Right ventricle myocardium superior (tissue), 1 donor: Measurements from ENCODE around the gene CPM. TPM values are rescaled to one million over a fixed set of nuclear protein-coding genes. Genes with fewer than 3 reads are reported as not detected.
A peak's percentile ranks its signal among the peaks of the same experiment; 100 is the strongest.

Source experiments
- ATAC-seq: fragments of 200-7000 bp; cut with Tn5 transposase; one replicate; pipeline ENCODE4 v1.9.1; 2020; ENCODE audit warnings: mild to moderate bottlenecking; ENCODE audit not compliant: poor library complexity
- DNase-seq: peaks from one replicate; pipeline ENCODE4 v3.0.0-alpha.2; 2020
- intact Hi-C: fragments of 100-400 bp; cut with DNase I; formaldehyde crosslinking; loops from one replicate; pipeline ENCODE4 v1.11.2; 2022
- total RNA-seq: library from RNA; stranded (reverse); fragmentation: NEBNext Ultra II Directional; extraction: Animal tissue kit (Norgen Biotek cat#: 25700); gene quantifications from one replicate; pipeline ENCODE4 v1.2.1, GENCODE V29; 2021
- donor health status: DM: no; HTN: yes; CAD: no; lungs with severe emphysema.

Gene CPM
- total RNA-seq, 1 donor from 2014 or later: 7.7 TPM

DNA sequence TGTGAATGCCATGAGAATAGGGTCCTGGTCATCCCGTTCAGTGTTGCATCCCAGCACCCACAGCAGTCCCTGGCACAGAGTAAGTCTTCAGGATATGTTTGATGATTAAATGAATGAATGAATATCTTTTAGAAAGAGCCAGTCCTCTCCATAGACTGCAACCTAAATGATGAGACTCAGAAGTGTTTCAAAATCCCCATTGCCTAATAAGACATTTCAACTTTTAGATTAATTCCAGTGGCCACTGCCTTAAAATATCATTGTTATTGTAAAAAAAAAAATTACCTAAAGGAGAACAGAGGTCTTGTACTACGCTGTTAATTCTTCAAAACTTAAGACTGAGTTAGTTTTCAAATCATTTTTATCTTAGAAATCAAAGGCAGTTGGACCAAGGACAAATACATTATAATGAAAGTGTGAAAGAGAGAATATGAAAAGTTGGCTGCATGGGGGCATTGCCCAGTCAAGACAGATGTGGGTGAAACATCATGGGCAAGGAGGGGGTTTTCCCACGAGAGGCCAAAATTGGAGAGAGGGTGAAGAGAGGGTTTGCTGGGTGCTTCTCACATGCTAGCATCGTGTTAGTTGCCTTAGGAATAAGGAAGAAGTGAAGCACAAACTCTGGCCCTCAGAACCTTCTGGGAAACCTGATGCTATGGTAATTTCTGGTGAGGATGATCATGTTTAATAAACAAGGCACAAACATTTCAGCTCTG, 26.3 kb upstream of the CPM start:
- intact Hi-C loops: no loop called here
- DNase-seq (no peak), ATAC-seq (no peak)

DNA sequence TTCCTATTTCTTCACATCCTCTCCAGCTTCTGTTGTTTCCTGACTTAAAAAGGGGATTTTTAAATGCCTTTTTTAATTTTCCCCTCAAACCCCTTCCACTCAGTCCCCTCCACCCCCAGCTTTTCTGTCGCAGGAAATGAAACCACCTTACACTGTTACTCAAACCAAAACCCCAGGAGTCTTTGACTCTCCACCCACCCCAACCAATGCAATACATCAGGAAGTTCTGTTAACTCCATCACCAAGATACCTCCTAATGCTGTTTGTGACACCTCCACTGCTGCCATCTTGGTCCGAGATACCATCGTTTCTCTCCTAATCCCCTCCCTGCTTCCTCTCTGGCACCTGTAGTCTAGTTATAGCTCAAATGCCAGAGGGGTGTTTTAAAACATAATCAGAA, 25.4 kb upstream of the CPM start:
- intact Hi-C loops: no loop called here
- no peak for DNase-seq
- no peak for ATAC-seq

DNA sequence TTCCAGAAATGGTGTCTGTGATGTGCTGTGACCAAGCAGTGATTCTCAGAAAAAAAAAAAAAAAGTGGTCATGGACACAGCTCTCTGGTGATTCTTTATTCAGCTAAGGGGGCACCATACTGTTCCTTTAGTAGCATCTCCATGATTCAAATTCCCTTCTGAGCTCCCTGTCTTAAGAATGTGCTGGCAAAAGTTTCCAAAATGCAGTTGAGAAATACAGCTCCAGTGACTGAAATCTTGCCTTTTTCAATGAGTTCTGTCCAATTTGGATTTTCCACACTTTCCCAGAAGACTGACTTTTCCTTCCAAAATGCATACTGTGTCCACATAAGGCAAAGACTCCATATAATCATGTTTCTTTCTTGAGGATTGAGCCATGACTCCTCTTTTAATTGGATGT, 24.3 kb upstream of the CPM start:
- intact Hi-C loops: no loop called here
- no peak for DNase-seq
- ATAC-seq: no peak

DNA sequence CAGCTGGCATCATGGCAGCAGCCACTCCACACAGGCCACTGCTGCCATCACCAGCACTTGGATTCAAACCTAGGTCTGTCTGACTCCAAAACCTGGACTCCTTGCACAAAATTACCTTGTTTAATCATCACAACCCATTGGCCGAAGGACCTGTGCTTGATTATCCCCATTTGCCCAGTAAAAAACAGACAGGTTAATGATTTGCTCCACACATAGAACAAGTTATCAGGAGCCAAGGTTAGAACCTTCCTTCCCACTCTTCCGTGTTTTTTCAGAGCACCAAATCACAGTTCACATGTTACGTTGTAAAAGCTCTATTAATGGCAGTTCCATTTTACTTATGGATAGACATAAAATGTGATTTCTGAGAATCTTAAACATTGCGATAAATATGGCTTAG, 23.5 kb upstream of the CPM start:
- intact Hi-C loops: no loop called here

DNA sequence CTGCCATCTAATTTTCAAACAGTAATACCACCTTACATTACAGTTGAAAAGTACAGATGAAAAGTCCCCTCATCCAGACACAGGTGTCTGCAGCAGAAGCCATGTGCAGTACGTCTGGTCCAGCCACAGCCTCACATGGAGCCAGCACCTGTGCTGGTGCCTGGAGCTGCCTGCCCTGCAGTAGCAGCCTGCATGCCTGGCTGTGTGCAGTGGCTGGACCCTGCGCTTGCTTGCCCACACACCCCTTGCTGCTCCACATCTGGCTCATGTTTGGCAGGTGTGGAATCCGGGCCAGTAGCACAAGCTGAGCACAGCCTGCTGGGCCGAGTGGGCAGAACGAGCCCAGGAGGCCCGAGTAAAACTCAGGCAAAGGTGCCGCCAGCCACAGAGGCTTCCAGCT, 21.8 kb upstream of the CPM start:
- DNase-seq (no peak), ATAC-seq (no peak)
- intact Hi-C loops: no loop called here

More for the DNA sequence above, 23.5 kb upstream of the CPM start:
- no peak for ATAC-seq
- no peak for DNase-seq

DNA sequence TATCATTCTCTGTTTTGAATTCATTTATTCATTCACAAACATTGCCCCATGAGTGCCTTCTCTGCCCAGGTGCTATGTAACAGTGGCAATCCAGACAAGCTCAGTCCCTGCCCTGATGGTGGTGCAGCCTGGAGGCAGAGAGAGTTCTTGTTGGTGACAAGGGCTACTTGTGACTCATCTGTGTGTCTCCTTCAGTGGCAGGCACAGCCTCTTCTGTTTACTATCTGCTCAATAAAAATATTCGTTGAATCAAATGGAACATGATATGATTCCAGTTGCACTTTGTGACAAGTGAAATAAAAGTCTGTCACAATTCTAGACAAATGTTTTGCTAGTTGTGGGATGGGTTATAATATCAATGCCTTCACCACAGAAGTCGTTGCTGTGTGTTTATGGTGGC, 20.6 kb upstream of the CPM start:
- DNase-seq (no peak), ATAC-seq (no peak)
- intact Hi-C loops: no loop called here

DNA sequence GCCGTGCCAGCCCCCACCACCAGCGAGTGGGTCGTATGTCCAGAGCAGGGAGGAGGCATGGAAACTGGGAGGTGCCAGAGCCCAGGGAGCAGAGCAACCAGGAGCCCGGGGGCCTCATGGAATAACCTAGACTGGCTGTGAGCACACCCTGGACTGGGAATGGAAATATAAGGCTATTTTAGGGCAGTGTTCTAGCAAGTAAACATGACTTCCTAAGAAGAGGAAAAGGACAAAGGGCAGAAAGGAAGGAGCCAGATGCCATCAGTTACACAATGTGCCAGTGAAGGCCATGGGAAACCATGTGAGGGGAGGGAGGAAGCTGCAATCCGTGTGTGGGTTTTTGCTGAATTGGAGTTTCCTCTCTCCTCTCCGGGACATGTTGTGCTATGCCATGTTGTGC, 18.7 kb upstream of the CPM start:
- peak; percentile 83 for ATAC-seq
- intact Hi-C loops: no loop called here
- DNase-seq: no peak

DNA sequence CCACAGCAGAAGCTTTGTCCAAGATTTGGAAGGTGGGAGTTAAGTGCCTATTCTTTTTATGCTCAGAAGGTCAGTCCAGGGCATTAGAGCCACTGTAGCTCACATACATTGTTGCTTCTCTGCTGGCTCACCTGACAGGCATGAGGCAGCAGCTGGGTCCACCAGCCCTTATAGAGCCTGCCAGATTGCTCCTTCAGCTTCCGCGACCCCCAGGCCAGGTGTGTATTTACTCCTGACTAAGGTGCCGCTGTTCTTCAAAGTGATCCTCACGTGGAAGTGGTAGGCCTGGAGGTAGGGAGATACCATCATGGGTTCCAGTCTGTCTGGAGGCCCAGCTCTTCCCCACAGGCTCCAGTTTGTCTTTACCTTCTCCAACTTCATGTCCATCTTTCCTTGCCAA, 17.5 kb upstream of the CPM start:
- ATAC-seq: no peak
- intact Hi-C loops: no loop called here
- DNase-seq: no peak

DNA sequence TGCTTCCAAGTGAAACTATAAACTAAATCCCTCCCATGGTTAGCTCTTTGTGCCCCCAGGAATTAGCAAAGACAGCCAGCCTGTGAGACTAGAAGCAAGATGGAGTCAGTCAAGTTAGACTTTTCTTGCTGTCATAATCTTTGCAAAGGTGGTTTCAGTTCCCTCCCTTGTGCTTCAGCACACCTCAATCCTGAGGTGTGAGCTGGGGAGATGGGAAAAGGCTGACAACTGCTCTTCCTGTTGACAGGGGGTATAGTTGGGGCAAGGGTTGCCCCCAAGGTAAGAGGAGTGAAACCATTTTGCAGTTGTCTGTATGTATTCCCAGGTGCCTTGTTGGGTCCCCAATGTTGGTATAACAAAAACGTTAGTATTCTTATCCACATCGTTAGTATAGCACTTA, 12.3 kb upstream of the CPM start:
- DNase-seq (no peak), ATAC-seq (no peak)
- intact Hi-C loops: no loop called here

DNA sequence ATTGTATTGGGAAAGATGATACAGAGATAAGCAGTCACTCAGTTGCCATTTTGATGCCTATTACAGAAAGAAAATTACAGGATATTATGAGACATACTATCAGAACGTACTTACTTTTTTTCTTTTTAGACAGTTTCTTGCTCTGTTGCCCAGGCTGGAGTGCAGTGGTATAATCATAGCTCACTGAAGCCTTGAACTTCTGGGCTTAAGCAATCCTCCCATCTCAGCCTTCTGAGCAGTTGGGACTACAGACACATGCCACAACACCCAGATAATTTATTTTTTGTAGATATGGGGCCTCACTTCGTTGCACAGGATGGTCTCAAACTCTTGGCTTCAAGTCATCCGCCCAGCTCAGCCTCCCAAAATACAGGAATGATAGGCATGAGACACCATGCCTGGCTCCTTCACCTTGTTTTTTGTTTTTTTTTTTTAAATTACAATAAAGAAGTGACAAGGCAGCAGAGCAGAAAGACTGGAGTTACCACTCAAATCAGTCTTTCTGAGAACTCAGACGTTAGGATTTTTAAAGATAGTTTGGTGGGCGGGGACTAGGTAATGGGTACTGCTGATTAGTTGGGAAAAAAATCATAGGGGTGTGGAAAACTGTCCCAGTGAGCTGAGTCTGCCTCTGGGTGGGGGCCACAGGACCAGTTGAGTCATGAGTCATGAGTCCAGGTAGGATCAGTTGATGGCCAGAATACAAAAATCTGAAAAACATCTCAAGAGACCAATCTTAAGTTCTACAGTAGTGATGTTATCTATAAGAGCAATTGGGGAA, 11.5 kb upstream of the CPM start:
- no peak for ATAC-seq
- no peak for DNase-seq
- intact Hi-C loops: no loop called here

DNA sequence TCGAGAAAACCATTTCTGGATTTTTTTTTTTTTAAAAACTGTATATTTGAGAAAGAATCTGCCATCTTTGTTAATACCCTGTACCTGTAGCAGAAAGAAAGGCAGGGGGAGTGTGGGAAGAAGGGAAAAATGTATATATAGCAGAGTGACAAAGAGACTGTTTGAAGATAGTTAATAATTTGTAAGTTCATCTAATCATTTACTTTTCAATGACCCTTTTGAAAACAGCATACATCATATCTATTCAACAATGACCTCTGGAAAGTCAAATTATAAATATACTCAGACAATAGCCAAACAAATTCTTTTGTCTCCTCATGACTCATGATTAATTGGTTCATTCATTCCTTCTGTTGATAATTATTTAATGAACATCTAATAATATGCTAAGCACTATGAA, 10.9 kb upstream of the CPM start:
- intact Hi-C loops: no loop called here
- DNase-seq: no peak
- ATAC-seq: no peak

DNA sequence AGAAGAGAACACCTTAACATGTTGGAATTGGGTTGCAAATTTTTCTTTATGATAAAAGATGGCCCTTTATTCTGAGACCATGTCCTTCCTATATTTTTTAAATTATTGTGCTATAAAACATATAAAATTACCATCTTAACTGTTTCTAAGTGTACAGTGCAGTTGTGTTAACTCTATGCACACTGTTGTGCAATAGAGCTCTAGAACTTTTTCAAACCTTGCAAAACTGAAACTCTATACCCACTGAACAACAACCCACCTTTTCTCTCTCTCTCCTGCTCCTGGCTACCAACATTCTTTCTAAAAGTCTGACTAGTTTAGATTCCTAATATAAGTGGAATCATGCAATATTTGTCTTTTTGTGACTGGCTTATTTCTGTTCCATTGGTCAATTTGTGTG, 7.8 kb upstream of the CPM start:
- no peak for ATAC-seq
- intact Hi-C loops: no loop called here
- no peak for DNase-seq

DNA sequence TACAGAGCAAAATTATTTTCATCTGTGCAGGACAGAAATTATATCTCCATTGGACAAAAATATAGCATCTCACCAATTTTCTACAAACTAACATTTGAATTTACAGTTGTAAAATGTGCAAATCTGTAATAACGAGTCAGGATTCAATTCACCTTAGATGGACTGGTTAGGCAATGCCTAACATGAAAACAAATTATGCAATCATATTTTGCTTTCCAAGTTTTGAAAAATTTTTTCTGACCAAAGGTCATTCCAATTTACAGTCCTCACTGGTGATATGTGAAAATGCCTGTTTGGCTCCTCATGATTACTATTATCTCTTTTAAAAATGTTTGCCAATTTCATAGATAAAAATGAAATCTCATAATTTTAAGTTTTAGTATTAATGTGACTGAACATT, 6.5 kb upstream of the CPM start:
- intact Hi-C loops: no loop called here
- no peak for DNase-seq
- ATAC-seq: no peak

DNA sequence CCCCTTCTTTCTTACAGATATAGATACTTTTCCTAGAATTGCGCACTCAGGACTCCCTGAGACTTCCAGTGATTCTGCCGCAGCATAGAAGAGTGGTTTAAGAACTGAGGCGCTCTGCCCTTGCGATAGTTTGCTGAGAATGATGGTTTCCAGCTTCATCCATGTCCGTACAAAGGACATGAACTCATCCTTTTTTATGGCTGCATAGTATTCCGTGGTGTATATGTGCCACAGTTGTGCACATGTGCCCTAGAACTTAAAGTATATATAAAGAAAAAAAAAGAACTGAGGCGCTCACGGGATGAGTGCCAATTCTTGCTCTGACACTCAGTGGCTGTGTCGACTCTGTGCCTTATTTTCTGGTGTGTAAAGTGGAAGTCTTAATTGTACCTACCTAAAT, 1.4 kb upstream of the CPM start:
- DNase-seq (no peak), ATAC-seq (no peak)
- intact Hi-C loops: no loop called here

DNA sequence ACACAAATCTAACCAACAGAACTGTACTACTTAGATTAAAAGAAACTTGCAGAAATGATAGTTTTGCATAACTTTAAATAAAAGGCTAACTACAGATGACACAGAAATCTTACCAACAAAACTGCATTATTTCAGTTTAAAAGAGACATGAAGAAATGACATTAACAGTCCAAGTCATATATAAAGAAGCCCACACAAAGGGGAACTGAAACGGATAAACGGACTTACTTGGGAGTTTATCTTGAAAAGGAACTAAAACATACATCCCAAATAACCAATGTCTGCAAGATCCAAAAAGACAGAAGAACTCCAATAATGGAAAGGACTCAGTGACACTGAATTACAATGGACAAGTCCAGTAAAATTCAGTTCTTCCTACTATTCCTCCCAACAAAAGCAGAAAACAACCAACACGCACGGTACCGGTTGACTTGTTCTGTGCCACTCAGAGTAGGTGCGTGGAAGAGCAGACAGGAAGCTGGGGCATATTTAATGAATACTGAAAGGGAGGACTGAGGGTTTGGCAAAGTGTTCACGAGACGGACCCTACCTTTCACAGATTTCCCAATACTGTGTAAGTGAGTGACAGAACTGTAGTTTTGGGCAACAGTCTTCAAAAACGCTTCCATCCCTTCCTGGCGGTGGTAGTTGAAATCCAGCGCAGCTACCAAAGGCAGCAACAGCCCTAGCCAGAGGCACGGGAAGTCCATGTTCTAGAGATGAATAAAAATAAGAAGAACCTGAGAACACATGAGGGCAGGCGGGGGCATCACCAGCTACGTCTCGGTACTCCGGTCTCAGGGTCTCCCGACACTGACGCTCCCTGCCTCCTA, 627 bp downstream of the CPM start:
- DNase-seq (no peak), ATAC-seq (peak; percentile 41)
- intact Hi-C loops: no loop called here

DNA sequence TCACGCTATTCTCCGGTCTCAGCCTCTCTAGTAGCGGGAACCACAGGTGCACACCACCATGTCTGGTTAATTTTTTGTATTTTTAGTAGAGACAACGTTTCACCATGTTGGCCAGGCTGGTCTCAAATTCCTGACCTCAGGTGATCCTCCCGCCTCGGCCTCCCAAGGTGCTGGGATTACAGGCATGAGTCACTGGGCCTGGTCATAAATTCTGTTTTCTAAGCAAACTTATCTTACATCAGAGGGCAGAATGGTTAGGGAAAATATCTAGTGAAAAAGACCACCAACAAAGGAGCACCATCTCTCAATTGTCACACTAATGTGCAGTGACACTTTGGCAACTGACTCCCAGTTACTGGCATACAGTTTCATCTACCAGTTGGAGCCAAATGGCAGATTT, 2.8 kb downstream of the CPM start:
- DNase-seq (no peak), ATAC-seq (no peak)
- intact Hi-C loops: no loop called here

DNA sequence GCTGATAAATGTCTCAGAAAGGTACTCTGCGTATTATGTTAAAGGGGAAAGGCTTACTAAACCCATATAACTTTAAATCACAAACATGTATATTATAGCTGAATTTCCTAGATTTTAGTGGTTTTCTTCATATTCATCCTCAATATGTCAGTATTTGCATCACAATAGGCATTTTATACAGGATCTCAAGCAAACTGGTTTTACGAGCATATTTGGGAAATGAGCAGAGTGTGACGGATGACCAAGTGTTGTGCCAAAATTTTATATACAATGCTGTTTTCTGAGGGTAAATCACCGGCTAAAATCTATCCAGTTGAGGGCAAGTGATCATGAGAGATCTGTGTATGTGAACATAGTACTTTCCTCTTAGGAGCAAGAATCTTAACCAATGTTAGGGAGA, 8.4 kb downstream of the CPM start:
- DNase-seq (no peak), ATAC-seq (no peak)
- intact Hi-C loops: no loop called here

DNA sequence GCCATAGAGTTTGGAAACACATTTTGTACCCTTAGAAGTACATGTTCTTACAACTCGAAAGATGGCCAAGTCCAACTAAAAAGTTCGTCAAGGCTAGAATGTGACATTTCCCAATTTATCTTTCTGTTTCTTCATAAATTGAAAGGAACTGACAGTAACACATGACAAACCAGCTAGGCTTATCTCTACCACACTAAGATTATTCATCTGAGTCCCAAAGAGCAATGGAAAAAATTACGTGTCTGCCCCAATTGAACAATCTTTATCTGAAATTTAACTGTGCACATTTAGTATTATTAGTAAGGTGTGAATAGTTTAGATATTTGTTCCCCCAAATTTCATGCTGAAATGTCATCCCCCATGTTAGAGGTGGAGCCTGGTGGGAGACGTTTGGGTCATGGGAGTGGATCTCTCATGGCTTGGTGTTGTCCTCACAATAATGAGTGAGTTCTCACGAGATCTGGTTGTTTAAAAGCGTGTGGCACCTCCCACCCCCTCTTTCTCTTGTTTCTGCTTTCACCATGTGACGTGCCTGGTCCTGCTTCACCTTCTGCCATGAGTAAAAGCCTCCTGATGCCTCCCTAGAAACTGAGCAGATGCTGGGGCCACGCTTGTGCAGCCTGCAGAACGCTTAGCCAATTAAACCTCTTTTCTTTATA, 13.3 kb downstream of the CPM start:
- intact Hi-C loops: no loop called here

DNA sequence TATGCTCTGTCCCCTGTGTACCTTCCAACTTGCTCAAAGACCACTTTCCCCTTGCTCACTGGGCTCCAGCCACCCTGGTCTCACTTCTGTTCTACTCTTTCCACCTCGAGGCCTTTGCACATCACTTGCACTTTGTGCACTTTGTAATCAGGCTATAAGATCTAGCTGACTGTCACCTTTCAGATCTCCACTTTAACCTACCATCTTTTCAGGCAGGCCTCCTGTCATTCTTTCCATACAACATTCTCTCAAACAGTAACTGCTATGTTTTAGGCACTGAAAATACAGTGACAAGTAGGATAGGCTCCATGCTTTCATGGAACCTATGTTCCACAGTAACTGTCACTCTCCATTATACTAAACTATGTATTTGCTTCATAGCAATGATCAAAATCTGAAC, 14.0 kb downstream of the CPM start:
- ATAC-seq: no peak
- no peak for DNase-seq
- intact Hi-C loops: no loop called here

More for the DNA sequence above, 13.3 kb downstream of the CPM start:
- no peak for ATAC-seq
- DNase-seq: no peak
